OCI-LY1 (cell line): ENCODE results near the gene PITPNM1.

Source experiments
- H2AFZ ChIP-seq: fragments of 200-600 bp; sonication (generic), shearing (Covaris generic); 2 replicates; pipeline ENCODE4 v1.6.0; 2014; ENCODE audit warnings: antibody characterized with exemption, mild to moderate bottlenecking, low read length
- H3F3A ChIP-seq: fragments of 200-600 bp; sonication (generic), shearing (Covaris generic); 2 replicates; pipeline ENCODE4 v1.6.0; 2014; ENCODE audit warnings: mild to moderate bottlenecking, antibody characterized with exemption, low read length, moderate library complexity; ENCODE audit not compliant: insufficient read depth
- H3K27ac ChIP-seq: fragments of 200-600 bp; sonication (generic); 2 replicates; pipeline ENCODE4 v1.5.1; 2014; ENCODE audit warnings: low read length, mixed run types, mild to moderate bottlenecking, low read depth; ENCODE audit not compliant: poor library complexity, severe bottlenecking
- H3K27me3 ChIP-seq: fragments of 200-600 bp; sonication (generic); 2 replicates; pipeline ENCODE4 v1.6.0; 2014; ENCODE audit warnings: antibody characterized with exemption, mild to moderate bottlenecking, low read length, moderate library complexity; ENCODE audit not compliant: insufficient read depth
- H3K36me3 ChIP-seq: fragments of 200-600 bp; sonication (generic); 2 replicates; pipeline ENCODE4 v1.6.1; 2014; ENCODE audit warnings: mild to moderate bottlenecking, antibody characterized with exemption, low read length, moderate library complexity, mixed read lengths; ENCODE audit not compliant: insufficient read depth
- H3K4me1 ChIP-seq: fragments of 200-600 bp; sonication (generic); 2 replicates; pipeline ENCODE4 v1.5.1; 2014; ENCODE audit warnings: mild to moderate bottlenecking, low read length, moderate library complexity; ENCODE audit not compliant: insufficient read depth, severe bottlenecking
- H3K4me2 ChIP-seq: fragments of 200-600 bp; sonication (generic), shearing (Covaris generic); 2 replicates; pipeline ENCODE4 v1.6.1; 2014; ENCODE audit warnings: low read length
- H3K4me3 ChIP-seq: fragments of 200-600 bp; sonication (generic); 2 replicates; pipeline ENCODE4 v1.5.1; 2014; ENCODE audit warnings: low read length, low read depth, mild to moderate bottlenecking, mixed read lengths; ENCODE audit not compliant: poor library complexity, severe bottlenecking
- H3K79me2 ChIP-seq: fragments of 200-600 bp; shearing (Covaris generic); 2 replicates; pipeline ENCODE4 v1.6.1; 2016; ENCODE audit warnings: mixed run types, low read length, mixed read lengths; ENCODE audit not compliant: insufficient read depth
- H3K9ac ChIP-seq: fragments of 200-600 bp; sonication (generic), shearing (Covaris generic); 2 replicates; pipeline ENCODE4 v1.6.1; 2014; ENCODE audit warnings: mild to moderate bottlenecking, low read length, mixed read lengths
- H3K9me2 ChIP-seq: fragments of 200-600 bp; sonication (generic), shearing (Covaris generic); 2 replicates; pipeline ENCODE4 v1.6.1; 2014; ENCODE audit warnings: low read depth, mild to moderate bottlenecking, low read length, mixed read lengths
- H3K9me3 ChIP-seq: fragments of 200-600 bp; shearing (Covaris generic); 2 replicates; pipeline ENCODE4 v1.6.1; 2014; ENCODE audit warnings: low read length, mixed read lengths
- H4K20me1 ChIP-seq: fragments of 200-600 bp; sonication (generic), shearing (Covaris generic); 2 replicates; pipeline ENCODE4 v1.6.0; 2016; ENCODE audit warnings: mild to moderate bottlenecking, low read length; ENCODE audit not compliant: insufficient read depth
- CTCF ChIP-seq: fragments of 200-600 bp; sonication (generic), shearing (Covaris generic); IDR thresholded peaks from 2 replicates; pipeline ENCODE4 v1.5.1; 2017; ENCODE audit warnings: mild to moderate bottlenecking, antibody characterized with exemption, low read length, moderate library complexity, mixed read lengths
- EZH2 ChIP-seq: fragments of 200-600 bp; sonication (generic), shearing (Covaris generic); IDR thresholded peaks from 2 replicates; pipeline ENCODE4 v1.8.0; 2017; ENCODE audit warnings: borderline replicate concordance, mixed run types, mild to moderate bottlenecking, antibody characterized with exemption, low read length, moderate library complexity, mixed read lengths

The PITPNM1 gene

GRCh38 chr11:67498544-67498972, 6.6 kb downstream of the PITPNM1 start:
- H3F3A ChIP-seq, result no peaks in the 10 kb centered on the region
- H3K4me3 ChIP-seq, result no peak overlapping the region
- H3K27ac ChIP-seq, result no peak overlapping the region
- no peak overlapping the region for H3K9ac ChIP-seq
- H3K27me3 ChIP-seq, result no peaks in the 10 kb centered on the region
- H3K79me2 ChIP-seq, result no peaks in the 10 kb centered on the region
- no peaks in the 10 kb centered on the region for H4K20me1 ChIP-seq
- no peaks in the 10 kb centered on the region for H3K9me2 ChIP-seq
- H2AFZ ChIP-seq, result no peak overlapping the region
- peaks cover 33% of the 10 kb centered on the region; the same call in 1 of the 2 replicates for H3K36me3 ChIP-seq
- TF ChIP-seq CTCF (no peak), EZH2 (no peak)
- peaks cover under 1% of the 10 kb centered on the region for H3K4me1 ChIP-seq
- no peak overlapping the region for H3K4me2 ChIP-seq
- H3K9me3 ChIP-seq, result no peaks in the 10 kb centered on the region

- TF ChIP-seq EZH2 (no peak), CTCF (no peak)
- no peak overlapping the region for H3K9ac ChIP-seq
- no peaks in the 10 kb centered on the region for H3K27me3 ChIP-seq
- H2AFZ ChIP-seq, result no peak overlapping the region
- H3K4me2 ChIP-seq, result no peak overlapping the region
- H3K4me3 ChIP-seq, result no peak overlapping the region
- H3K9me3 ChIP-seq, result no peaks in the 10 kb centered on the region
- peaks cover 41% of the 10 kb centered on the region; the same call in 1 of the 2 replicates for H3K36me3 ChIP-seq
- H4K20me1 ChIP-seq, result no peaks in the 10 kb centered on the region
- H3K9me2 ChIP-seq, result no peaks in the 10 kb centered on the region
- H3K79me2 ChIP-seq, result no peaks in the 10 kb centered on the region
- no peaks in the 10 kb centered on the region for H3K4me1 ChIP-seq
- H3K27ac ChIP-seq, result no peak overlapping the region
- no peaks in the 10 kb centered on the region for H3F3A ChIP-seq
Observed at GRCh38 chr11:67497656-67498291, 7.4 kb downstream of the PITPNM1 start.

- no peak overlapping the region for H3K4me3 ChIP-seq
- no peaks in the 10 kb centered on the region for H3K4me1 ChIP-seq
- H3K27ac ChIP-seq, result no peak overlapping the region
- H3K36me3 ChIP-seq, result peaks cover 46% of the 10 kb centered on the region; the same call in 1 of the 2 replicates
- no peaks in the 10 kb centered on the region for H3K27me3 ChIP-seq
- TF ChIP-seq CTCF (no peak), EZH2 (no peak)
- no peaks in the 10 kb centered on the region for H3F3A ChIP-seq
- H3K79me2 ChIP-seq, result no peaks in the 10 kb centered on the region
- H4K20me1 ChIP-seq, result no peaks in the 10 kb centered on the region
- H3K4me2 ChIP-seq, result no peak overlapping the region
- H2AFZ ChIP-seq, result no peak overlapping the region
- no peaks in the 10 kb centered on the region for H3K9me2 ChIP-seq
- H3K9ac ChIP-seq, result no peak overlapping the region
- H3K9me3 ChIP-seq, result no peaks in the 10 kb centered on the region
Observed at GRCh38 chr11:67496113-67496512, 9.1 kb downstream of the PITPNM1 start.
